ENCODE measurements around the gene RNPS1.
A peak's percentile ranks its signal among the peaks of the same experiment; 100 is the strongest.

RNPS1 gene

DNA sequence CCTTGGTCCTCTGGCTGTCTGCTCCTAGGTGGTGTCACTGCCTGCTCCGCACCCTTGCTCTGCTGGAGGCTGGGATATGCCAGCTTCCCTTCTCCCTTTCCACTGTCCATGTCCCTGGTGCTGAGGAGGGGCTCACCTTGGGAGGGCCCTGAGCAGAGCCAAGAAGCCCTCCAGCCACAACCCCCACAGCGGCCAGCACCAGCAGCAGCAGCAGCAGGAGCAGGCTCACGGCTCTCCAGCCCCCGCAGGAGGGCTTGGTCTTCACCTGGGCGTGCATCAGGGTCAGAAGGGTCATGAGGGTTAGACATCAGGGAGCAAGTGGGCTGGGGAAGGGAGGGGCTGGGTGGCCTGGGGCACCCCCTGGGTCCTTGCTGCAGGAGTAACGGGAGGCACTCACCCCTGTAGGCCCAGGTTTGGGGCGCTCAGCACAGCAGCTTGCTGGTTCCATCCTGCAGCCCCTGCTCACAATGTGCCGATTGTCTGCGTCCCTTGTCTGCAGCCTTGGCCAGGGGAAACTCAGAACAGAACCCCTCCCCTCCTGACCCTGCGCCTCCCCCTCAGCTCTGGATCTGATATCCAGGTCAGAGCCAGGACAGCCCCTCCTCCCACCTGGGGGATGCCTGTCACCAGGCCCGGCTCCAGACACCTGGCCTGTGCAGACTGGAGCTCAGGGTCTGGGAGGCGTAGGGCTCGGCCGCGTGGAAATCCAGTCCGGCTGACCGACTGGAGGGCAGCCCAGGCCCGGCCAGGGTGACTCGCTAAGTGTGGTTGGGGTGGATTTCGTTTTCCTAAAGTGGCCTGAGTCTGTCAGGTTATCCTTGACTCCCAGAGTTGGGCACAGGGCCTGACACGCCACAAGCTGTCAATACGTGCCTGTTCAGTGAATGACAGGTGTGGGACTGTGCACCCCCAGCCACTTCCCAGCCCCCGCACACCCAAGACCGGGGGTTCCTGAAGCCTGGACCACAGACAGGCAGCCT lies 57.2 kb downstream of the RNPS1 start, which contains the start of gene BRICD5:
BRICD5 (minus strand) TSS at position 478 of the 980 bp plus-strand sequence; CDS start at position 448, 30 bp downstream.
- no peak for DNase-seq

DNA sequence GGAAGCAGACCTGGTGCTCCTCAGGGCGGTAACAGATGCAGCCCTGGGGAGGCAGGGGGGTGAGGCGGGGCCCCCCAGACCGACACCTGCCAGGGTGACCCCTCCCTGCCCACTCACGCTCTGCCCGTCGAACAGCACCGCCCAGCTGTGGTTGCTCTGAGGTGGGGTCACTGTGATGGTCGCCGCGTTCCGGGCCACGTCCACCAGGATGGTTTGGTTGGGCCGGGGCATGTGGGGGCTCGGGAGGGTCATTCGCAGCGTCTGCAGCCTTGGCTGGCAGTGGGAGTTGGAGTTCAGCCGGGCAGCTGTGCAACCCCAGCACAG lies 58.0 kb downstream of the RNPS1 start:
- no peak for DNase-seq

DNA sequence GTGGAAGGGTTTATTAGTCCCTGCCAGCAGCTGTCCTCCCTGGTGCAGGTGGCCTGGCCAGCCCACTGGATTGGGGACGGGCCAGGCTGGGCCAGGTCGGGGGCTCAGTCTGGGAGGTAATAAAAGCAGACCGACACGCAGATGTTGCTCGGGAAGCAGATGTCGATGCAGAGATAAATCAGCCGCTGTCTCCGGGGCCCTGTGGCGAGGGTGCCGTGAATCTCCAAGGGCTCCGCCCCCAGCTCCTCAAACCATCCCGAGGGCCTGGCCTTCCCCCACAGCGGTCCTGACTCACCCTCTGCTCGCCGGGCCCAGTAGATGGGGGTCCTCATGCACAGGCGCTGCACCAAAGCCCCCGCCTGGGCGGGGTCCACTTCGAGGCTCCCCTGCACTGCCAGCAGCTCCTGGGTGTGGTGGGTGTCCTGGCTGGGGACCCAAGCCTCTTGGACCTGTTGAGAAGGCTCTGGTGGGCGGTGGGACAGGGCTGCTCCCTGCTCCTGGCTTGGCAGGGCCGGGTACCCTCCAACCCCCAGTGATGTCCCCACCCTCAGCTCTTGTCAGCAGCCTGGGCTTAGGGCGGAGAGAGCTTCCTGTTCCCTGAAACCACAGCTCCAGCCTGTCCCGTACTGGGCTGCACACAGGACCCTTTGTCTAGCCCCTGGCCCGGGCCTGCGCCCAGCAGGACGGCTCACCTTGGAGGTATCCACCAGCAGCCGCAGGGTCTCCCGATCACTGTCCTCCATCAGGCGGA lies 58.5 kb downstream of the RNPS1 start:
- DNase-seq: no peak

DNA sequence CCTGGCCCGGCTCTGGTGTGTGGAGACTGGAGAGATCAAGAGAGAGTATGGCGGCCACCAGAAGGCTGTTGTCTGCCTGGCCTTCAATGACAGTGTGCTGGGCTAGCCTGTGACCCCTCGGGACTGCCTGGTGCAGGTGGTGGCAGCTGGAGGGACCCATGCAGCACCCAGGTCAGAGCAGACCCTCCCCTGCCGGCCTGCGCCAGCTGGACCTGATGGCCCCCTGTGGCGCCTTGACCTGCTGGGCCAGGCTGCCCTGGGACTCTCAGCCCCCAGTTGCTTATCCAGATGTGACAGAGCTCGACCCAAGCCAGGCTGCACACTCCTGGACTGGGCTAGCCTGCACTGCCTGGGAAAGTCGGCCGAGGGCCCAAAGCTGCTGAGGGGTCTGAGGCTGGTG lies 59.2 kb downstream of the RNPS1 start:
- DNase-seq: no peak

DNA sequence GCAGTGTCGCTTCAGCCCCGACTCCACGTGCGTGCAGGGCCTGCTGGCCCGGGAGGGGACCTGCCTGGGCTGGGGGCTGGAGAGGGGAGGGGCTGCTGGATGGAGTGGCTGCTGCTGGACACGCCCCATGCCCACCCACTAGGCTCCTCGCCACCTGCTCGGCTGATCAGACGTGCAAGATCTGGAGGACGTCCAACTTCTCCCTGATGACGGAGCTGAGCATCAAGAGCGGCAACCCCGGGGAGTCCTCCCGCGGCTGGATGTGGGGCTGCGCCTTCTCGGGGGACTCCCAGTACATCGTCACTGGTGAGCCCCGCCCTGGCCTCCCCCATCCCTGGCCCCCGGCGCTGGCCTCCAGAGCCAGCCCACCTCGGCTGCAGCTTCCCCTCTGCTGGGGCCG lies 59.6 kb downstream of the RNPS1 start:
- DNase-seq: no peak

DNA sequence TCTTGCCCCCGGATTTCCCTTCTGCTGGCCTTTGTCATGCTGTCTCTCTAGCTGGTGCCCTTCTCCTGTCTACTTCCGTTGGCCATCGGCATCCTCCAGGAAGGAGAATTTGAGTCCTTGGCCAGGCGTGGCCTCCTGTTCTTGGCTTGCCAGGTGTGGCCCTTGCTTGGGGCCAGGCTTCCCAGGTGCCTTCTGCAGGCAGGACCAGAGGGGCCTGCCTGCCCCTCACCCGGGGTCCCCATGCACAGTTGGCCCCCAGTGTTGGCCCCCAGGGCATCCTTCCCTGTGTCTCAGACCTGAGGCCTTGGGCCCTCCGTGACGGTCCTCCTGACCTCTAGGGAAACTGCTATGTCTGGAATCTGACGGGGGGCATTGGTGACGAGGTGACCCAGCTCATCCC lies 60.1 kb downstream of the RNPS1 start:
- no peak for DNase-seq

DNA sequence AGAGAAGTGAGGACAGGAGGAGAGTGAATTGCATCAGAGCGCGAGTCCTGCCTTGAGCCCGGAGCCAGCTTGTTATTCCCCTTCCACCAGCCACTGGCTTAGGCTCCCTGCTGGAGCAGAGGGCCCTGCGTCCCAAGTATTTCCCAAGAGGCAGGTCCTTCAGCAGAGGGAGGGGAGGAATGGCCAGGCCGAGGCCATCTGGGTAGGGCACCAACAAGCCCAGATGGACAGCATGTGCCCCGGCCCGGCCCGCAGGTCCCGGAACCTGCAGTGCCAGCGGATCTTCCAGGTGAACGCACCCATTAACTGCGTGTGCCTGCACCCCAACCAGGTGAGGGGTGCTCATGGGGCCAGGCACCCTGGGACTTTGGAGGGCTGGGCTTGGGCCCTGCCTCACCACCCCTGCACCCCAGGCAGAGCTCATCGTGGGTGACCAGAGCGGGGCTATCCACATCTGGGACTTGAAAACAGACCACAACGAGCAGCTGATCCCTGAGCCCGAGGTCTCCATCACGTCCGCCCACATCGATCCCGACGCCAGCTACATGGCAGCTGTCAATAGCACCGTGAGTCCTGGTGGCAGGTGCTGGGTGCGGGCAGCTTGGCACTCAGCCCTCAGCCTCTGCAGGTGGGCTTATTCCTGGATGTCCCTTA lies 61.0 kb downstream of the RNPS1 start:
- no peak for DNase-seq

DNA sequence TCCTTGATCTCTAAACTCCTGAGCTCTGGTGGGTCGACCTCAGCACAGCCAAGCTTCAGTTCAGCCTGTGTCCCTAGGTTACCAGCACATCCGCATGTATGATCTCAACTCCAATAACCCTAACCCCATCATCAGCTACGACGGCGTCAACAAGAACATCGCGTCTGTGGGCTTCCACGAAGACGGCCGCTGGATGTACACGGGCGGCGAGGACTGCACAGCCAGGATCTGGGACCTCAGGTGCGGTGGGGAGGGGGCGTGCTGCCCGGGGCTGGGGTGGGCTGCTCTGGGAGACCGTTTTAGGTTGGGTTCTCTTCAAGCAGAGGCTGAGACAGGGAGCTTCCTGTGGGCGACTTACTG lies 61.5 kb downstream of the RNPS1 start:
- no peak for DNase-seq

DNA sequence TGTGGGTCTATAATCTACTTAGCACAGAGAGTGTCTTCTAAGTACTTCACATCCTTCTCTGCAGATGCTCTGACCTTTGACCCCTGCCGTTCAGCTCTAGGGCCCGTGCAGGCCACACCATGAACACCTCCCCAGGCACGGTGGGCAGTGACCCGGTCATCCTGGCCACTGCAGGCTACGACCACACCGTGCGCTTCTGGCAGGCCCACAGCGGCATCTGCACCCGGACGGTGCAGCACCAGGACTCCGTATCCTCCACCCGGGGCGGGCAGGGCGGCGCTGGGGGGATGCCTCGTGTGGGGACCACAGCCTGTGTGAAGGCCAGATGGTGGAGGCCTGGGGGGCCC lies 62.0 kb downstream of the RNPS1 start:
- no peak for DNase-seq

DNA sequence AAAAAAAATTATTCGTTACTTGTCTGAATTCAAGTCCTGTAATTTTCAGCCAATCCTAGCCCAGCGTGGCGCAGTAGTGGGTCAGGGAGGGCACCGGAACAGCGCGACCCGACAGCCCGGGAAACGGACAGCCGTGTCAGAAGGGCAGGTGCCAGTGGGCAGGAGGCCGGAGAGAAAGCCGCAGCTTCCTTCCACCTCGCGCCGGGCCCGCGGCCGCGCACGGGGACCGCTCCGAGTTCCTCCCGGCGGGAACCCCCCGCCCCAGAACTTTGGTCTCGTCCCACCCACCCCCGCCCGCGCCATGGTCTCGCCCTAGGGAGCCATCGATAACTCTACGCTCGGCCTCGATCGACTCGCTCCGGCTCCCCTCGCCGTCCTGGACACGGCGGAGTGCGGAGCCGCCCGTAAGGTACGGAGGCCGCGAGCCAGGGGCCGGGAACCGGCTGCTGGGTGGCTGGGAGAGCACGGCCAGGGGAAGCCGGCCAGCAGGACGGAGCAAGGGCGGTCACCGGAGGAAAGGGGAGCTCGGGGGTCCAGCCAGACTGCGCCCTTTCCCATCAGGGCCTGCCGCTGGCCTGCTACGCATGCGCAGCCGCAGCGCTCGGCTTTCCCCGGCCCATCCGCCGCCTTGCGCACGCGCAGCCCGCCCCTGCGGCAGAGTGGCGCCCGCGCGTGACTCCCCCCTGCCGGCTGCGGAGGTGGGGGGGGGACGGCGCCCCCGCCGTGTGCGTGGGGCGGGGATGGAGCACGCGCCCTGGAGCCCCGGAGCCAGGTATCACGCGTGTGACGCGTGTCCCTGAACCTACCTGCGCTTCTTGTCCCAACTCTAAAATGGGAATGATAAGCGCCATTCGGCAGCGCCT lies 62.6 kb downstream of the RNPS1 start, which contains the start of gene MLST8:
MLST8 (plus strand) TSS at position 351 of the 863 bp plus-strand sequence. CDS start 632 bp downstream, outside the sequence.
- peak; percentile 56 for DNase-seq

DNA sequence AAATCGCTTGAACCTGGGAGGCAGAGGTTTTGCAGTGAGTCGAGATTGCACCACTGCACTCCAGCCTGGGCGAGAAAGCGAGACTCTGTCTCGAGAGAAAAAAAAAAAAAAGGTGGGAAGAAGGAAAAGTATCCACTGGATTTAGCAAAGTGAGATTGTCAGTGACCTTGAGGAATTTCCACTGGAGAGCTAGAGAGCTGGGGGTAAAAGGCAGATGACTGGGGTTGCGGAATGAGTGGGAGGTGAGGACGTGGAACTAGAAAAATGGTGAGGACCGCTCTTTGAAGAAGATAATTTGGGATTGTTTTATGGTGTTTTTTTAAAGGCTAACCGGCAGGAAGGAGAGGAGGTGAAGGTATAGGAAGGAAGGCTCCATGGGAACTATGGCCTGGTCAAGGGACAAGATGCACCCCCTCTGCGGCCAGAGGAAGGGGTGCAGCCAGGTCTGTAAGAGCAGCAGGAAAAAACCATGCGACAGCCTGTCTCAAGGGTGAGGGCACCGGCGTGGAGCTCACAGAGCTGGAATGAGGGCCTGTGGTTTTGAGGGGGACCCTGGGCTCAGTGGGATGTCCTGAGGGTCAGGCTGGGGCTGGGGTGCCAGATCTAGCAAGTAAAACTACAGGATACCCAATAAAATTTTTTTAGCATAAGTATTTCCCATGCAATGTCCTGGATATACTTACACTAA lies 63.4 kb downstream of the RNPS1 start:
- DNase-seq: no peak
